ENCODE results near the gene FNTB. TPM values are rescaled to one million over a fixed set of nuclear protein-coding genes. Genes with fewer than 3 reads are reported as not detected.

FNTB gene
- polyA plus RNA-seq, 1 experiment = 17.3 TPM

DNA sequence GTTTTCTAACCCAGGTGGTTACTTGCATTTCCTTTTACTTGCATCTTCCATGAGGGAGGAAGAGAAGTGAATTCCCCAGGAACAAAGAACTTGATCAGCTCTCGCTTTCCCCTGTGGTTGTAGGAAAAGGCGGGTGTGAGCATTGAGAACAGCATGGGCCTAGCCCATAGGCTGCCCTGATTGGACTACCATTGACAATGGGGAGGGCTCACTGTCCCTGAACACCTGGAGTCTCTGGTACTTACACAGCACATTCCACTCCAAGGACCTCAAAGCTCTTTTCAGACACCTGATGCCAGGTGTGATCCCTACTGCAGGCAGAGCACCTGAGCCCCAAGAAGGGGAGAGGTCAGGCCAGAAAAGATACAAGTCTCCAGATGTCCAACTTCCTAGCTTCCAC is 90.6 kb downstream of the FNTB start:
- no peak for DNase-seq (ENCODE audit: low read depth, low spot score)
- no peaks in the 10 kb centered on the region for H3K9me3 ChIP-seq (ENCODE audit: control insufficient read depth, insufficient read depth, low read length)
- H3K27ac ChIP-seq (ENCODE audit: low read depth, low read length) = no peak overlapping the region
- TF ChIP-seq, protein P1, sequence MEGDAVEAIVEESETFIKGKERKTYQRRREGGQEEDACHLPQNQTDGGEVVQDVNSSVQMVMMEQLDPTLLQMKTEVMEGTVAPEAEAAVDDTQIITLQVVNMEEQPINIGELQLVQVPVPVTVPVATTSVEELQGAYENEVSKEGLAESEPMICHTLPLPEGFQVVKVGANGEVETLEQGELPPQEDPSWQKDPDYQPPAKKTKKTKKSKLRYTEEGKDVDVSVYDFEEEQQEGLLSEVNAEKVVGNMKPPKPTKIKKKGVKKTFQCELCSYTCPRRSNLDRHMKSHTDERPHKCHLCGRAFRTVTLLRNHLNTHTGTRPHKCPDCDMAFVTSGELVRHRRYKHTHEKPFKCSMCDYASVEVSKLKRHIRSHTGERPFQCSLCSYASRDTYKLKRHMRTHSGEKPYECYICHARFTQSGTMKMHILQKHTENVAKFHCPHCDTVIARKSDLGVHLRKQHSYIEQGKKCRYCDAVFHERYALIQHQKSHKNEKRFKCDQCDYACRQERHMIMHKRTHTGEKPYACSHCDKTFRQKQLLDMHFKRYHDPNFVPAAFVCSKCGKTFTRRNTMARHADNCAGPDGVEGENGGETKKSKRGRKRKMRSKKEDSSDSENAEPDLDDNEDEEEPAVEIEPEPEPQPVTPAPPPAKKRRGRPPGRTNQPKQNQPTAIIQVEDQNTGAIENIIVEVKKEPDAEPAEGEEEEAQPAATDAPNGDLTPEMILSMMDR (IDR thresholded peaks at IDR 0.05; ENCODE audit: low read depth, low read length) = no peak
- H3K4me3 ChIP-seq (ENCODE audit: low read depth, low read length) = no peak overlapping the region
- H3K27me3 ChIP-seq (ENCODE audit: control insufficient read depth, insufficient read depth, low read length) = no peaks in the 10 kb centered on the region
- CTCF ChIA-PET = no interaction called here
- POLR2A ChIA-PET = no interaction called here

DNA sequence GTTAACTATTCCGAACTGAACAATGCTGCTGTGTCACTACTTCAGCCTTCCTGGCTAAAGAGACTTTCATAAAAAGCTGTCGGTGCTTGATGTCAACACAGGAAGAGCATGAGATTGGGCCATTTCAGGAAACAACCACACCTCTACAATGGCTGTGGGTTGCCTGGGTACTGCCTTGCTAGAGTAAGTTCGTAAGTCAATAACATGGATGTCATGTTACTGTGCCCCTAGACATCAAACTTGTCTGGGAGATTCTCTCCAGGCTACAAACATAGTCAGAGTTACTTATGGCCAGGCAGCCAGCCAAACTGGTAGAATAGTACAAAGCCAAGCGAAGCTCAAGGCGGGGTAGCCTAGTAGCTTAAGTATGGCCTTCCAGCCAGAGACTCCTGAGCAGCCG is 92.5 kb downstream of the FNTB start:
- CTCF ChIA-PET = interaction anchor here (0.8 kb wide), 1 partner anchor 17 kb away, joined by 3 read pairs; no protein-coding TSS in a partner anchor
- POLR2A ChIA-PET = no interaction called here
- Histone ChIP-seq H3K27ac (ENCODE audit: low read depth, low read length) (no peak overlapping the region), H3K9me3 (ENCODE audit: control insufficient read depth, insufficient read depth, low read length) (no peaks in the 10 kb centered on the region), H3K27me3 (ENCODE audit: control insufficient read depth, insufficient read depth, low read length) (no peaks in the 10 kb centered on the region), H3K4me3 (ENCODE audit: low read depth, low read length) (no peak overlapping the region)
- no peak for DNase-seq (ENCODE audit: low read depth, low spot score)
- TF ChIP-seq, protein P1 (IDR thresholded peaks at IDR 0.05; ENCODE audit: low read depth, low read length) = no peak

DNA sequence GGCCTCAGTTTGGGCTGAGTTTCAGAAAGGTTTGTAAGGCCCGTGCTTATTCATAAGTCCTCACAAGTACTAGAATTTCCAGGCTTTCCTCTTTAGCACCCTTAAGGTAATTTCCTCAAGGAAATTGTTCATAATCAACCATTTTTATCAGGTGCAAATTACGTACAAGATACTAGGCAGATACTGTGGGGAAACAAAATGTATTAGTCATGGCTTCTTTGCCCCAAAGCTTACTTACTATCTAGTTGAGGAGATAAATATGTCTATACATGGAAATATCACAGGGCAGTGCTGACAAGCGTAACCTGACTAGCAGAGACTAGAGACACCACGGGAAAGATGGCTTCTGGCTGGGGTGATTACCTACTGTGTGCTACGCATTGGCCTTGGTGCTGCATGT is 93.1 kb downstream of the FNTB start:
- Histone ChIP-seq H3K9me3 (ENCODE audit: control insufficient read depth, insufficient read depth, low read length) (no peaks in the 10 kb centered on the region), H3K27ac (ENCODE audit: low read depth, low read length) (no peak overlapping the region), H3K27me3 (ENCODE audit: control insufficient read depth, insufficient read depth, low read length) (no peaks in the 10 kb centered on the region), H3K4me3 (ENCODE audit: low read depth, low read length) (no peak overlapping the region)
- CTCF ChIA-PET = no interaction called here
- TF ChIP-seq, protein P1 (IDR thresholded peaks at IDR 0.05; ENCODE audit: low read depth, low read length) = no peak
- POLR2A ChIA-PET = no interaction called here
- DNase-seq (ENCODE audit: low read depth, low spot score) = no peak

DNA sequence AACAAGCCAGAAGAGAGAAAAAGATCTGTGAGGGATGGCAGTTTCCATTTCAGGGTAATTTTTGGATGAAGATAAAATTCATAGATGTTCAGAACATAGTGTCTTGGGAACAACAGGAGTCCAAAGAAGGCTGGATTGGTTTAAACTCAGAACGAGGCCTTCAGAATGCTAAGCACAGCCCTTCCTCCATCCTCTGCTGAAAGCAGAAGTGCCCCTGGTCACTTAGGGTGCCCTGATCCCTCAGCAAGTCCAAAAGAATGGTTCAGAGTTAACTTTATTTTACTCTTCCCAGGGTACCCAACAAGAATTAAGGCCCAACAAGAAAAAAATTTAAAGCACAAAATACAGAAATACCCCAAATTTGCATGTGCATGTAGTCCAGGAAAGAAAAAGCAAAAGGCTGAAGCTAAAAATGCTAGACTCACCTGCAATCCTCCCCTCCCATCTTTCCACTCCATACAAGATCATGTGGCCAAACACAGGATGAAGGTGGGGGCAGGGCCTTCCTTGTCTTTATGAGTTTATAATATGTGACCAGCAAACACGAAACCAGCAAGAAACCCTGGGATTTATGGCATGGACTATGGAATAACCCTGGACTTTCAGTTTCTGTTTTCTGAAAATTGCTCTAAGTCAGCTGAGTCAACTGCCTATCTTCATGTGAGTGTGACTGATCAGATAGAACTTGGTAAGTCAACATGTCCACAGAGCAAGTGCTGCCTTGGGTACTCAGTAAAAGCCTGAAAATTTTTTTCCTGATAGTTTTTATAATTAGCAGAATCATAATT is 94.5 kb downstream of the FNTB start:
- DNase-seq (ENCODE audit: low read depth, low spot score) = no peak
- ChIA-PET POLR2A (no interaction called here), CTCF (no interaction called here)
- no peaks in the 10 kb centered on the region for H3K9me3 ChIP-seq (ENCODE audit: control insufficient read depth, insufficient read depth, low read length)
- H3K4me3 ChIP-seq (ENCODE audit: low read depth, low read length) = no peak overlapping the region
- TF ChIP-seq, protein P1 (IDR thresholded peaks at IDR 0.05; ENCODE audit: low read depth, low read length) = no peak
- H3K27me3 ChIP-seq (ENCODE audit: control insufficient read depth, insufficient read depth, low read length) = no peaks in the 10 kb centered on the region
- no peak overlapping the region for H3K27ac ChIP-seq (ENCODE audit: low read depth, low read length)

DNA sequence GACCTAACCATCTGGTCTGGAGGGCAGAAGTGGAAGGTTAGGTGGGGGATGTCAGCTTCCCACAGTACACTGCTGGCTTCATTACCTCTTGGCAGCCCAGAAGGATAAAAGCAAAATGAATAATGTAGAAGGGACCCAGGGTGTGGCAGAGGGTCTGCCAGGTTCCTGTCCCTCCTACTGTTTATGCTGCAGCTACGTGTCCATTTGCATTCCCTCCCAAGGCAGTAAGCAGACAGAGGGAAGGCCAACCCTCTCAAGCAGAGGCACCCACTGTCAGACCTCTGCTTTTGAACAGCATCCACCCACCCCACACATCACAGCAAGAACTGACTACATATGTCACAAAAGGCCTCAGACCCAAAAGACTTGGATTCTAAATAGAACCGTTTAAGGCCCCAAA is 96.2 kb downstream of the FNTB start:
- TF ChIP-seq, protein P1 (IDR thresholded peaks at IDR 0.05; ENCODE audit: low read depth, low read length) = no peak
- H3K9me3 ChIP-seq (ENCODE audit: control insufficient read depth, insufficient read depth, low read length) = peaks cover 7% of the 10 kb centered on the region
- no peak for DNase-seq (ENCODE audit: low read depth, low spot score)
- CTCF ChIA-PET = no interaction called here
- H3K27ac ChIP-seq (ENCODE audit: low read depth, low read length) = no peak overlapping the region
- H3K27me3 ChIP-seq (ENCODE audit: control insufficient read depth, insufficient read depth, low read length) = no peaks in the 10 kb centered on the region
- no peak overlapping the region for H3K4me3 ChIP-seq (ENCODE audit: low read depth, low read length)
- POLR2A ChIA-PET = no interaction called here
